K562 (cell line): Measurements from ENCODE around the gene SETD1B. TPM values are rescaled to one million over a fixed set of nuclear protein-coding genes. Genes with fewer than 3 reads are reported as not detected.

Source experiments
- ATF7 ChIP-seq: fragments of 450-650 bp; IDR thresholded peaks from 2 replicates; pipeline ENCODE4 v1.7.1; 2014; ENCODE audit warnings: mild to moderate bottlenecking, moderate library complexity
- BCL6 ChIP-seq: fragments of 250-450 bp; sonication (Bioruptor Pico); IDR thresholded peaks from 2 replicates; pipeline ENCODE4 v1.4.0; 2020
- CTCFL ChIP-seq: IDR thresholded peaks from 2 replicates; pipeline ENCODE4 v1.6.1; 2011; ENCODE audit warnings: borderline replicate concordance, low read depth, mild to moderate bottlenecking, moderate library complexity, low read length; ENCODE audit not compliant: insufficient read depth, poor library complexity, severe bottlenecking
- DPF2 ChIP-seq: fragments of 450-650 bp; IDR thresholded peaks from 2 replicates; pipeline ENCODE4 v1.6.1; 2016
- E2F8 ChIP-seq: fragments of 450-650 bp; IDR thresholded peaks from 2 replicates; pipeline ENCODE4 v1.7.1; 2018; ENCODE audit warnings: mild to moderate bottlenecking, low read depth; ENCODE audit not compliant: partially characterized antibody
- HDAC6 ChIP-seq: IDR thresholded peaks from 2 replicates; pipeline ENCODE4 v1.6.1; 2012; ENCODE audit warnings: low read depth, mild to moderate bottlenecking, control low read depth, inconsistent platforms, low read length, moderate library complexity
- HNRNPLL ChIP-seq: fragments of 200-400 bp; formaldehyde crosslinking; IDR thresholded peaks from 2 replicates; pipeline ENCODE4 v1.6.1; 2017; ENCODE audit warnings: low read length, low read depth, mild to moderate bottlenecking; ENCODE audit not compliant: poor library complexity, severe bottlenecking
- MAZ ChIP-seq, 2 experiments: fragments of 450-650 bp in 1 of 2; sonication (generic) in 1 of 2; formaldehyde crosslinking; IDR thresholded peaks in 1 of 2; conservative IDR thresholded peaks in 1 of 2; 2 replicates each; pipeline versions ENCODE4 v1.4.0 to v1.5.0; 2020; ENCODE audit warnings: mild to moderate bottlenecking in 1 of 2, missing genetic modification reagents in 1 of 2
- MITF ChIP-seq: IDR thresholded peaks from 2 replicates; pipeline ENCODE4 v1.6.1; 2014; ENCODE audit warnings: antibody characterized with exemption
- NCOA2 ChIP-seq, 2 experiments: fragments of 450-650 bp; IDR thresholded peaks; 2 replicates each; pipeline ENCODE4 v1.6.1; 2018; ENCODE audit warnings: mild to moderate bottlenecking in 2 of 2, moderate library complexity in 1 of 2; ENCODE audit not compliant: partially characterized antibody in 2 of 2
- NFIX ChIP-seq: fragments of 250-450 bp; sonication (Bioruptor Pico); IDR thresholded peaks from 2 replicates; pipeline ENCODE4 v1.4.0; 2020; ENCODE audit warnings: low read depth, mild to moderate bottlenecking, moderate library complexity
- PML ChIP-seq: IDR thresholded peaks from 2 replicates; pipeline ENCODE4 v1.6.1; 2012; ENCODE audit warnings: low read length, inconsistent platforms
- PURB ChIP-seq: sonication (generic); formaldehyde crosslinking; IDR thresholded peaks from 2 replicates; pipeline ENCODE4 v1.9.0; 2021; ENCODE audit warnings: low read depth, mild to moderate bottlenecking, missing genetic modification reagents
- SUPT5H ChIP-seq: fragments of 450-650 bp; IDR thresholded peaks from 2 replicates; pipeline ENCODE4 v1.6.1; 2016
- TFAP4 ChIP-seq: sonication (generic); formaldehyde crosslinking; IDR thresholded peaks from 2 replicates; pipeline ENCODE4 v1.8.0; 2022; ENCODE audit warnings: missing genetic modification reagents, mild to moderate bottlenecking, moderate library complexity, borderline replicate concordance
- UBTF ChIP-seq, 2 experiments: IDR thresholded peaks; 2 replicates each; pipeline ENCODE4 v1.6.1; 2012; ENCODE audit warnings: improper control_type of control experiment in 2 of 2, low read depth in 2 of 2, low read length in 2 of 2, borderline replicate concordance in 1 of 2
- ZKSCAN3 ChIP-seq: fragments of 250-450 bp; sonication (Bioruptor Pico); IDR thresholded peaks from 2 replicates; pipeline ENCODE4 v1.4.0; 2020
- polyA plus RNA-seq, 8 experiments: library from polyadenylated mRNA; depleted of rRNA in 4 of 8; stranded (reverse) in 5 of 8; unstranded in 3 of 8; fragments of >200 nt; fragmentation: Nextera tagmentation in 2 of 8; fragmentation: Illumina TruSeq in 1 of 8; extraction: Ambion mirVana in 2 of 8; extraction: Trizol in 1 of 8; gene quantifications; 2 replicates each; pipeline versions ENCODE4 v1.2.1 to v1.2.3, GENCODE V29; 2011 to 2014; ENCODE audit warnings: inconsistent platforms in 1 of 8, missing spikeins in 1 of 8
- total RNA-seq, 7 experiments: library from RNA; depleted of rRNA in 6 of 7; stranded (reverse); fragments of >200 nt in 6 of 7; fragmentation: Illumina TruSeq in 2 of 7; extraction: Trizol in 2 of 7; gene quantifications; 2 replicates each; pipeline versions ENCODE4 v1.2.1 to v1.2.3, GENCODE V29; 2011 to 2021; ENCODE audit warnings: low replicate concordance in 1 of 7

SETD1B gene
- total and polyA plus RNA-seq, 9 of the 15 experiments (the other 6 are each of a cell fraction or from before 2014, with no cell fraction given) = 0.48 to 26.6 (median 2.3) TPM

GRCh38 chr12:121839106-121839992 lies 35.5 kb downstream of the SETD1B start (continued):
- TF ChIP-seq MITF (no peak), ATF7 (peak; percentile 50), TFAP4 (peak; percentile 89), E2F8 (peak; percentile 58), SUPT5H (peak; percentile 83), ZKSCAN3 (no peak), PURB (CRISPR knock-in tag) (no peak), DPF2 (no peak), HNRNPLL (peak; percentile 55), HDAC6 (no peak), NFIX (CRISPR knock-in tag) (no peak), UBTF (IDR thresholded peaks at IDR 0.05; ENCODE audit: borderline replicate concordance in 1 of 2, low read depth in 2 of 2, low read length in 2 of 2) (no peak), NCOA2 (IDR thresholded peaks at IDR 0.05; ENCODE audit: partially characterized antibody in 2 of 2) (no peak), PML (peak; percentile 62; the same call in 1 of the 2 replicates), CTCFL (peak; percentile 2), MAZ (CRISPR knock-in tag; conservative IDR thresholded peaks at IDR 0.05 in 1 of 2, IDR thresholded peaks at IDR 0.05 in 1 of 2) (peak in 1 of 2 experiments; percentile 72; a peak in 2 of 4 replicates), BCL6 (no peak)
